Endothelial cell of umbilical vein (primary cell): ENCODE results near the gene MAML3. TPM values are rescaled to one million over a fixed set of nuclear protein-coding genes. Genes with fewer than 3 reads are reported as not detected.

ENCODE experiments used
- BruUV-seq: library from RNA; stranded (reverse); fragments of 400-500 nt; replicated peaks from 2 replicates; lab custom pipeline; 2021; lab: Mats Ljungman, UMichigan
- CTCF ChIA-PET: fragments of 300-600, 350-600 bp; sonication (Branson Sonifier 250); formaldehyde crosslinking; loops from one replicate; lab custom pipeline; 2021; ENCODE audit warnings: antibody characterized with exemption, inconsistent platforms; lab: Charles Lee
- POLR2A ChIA-PET: fragments of 300-600, 350-600 bp; sonication (Branson Sonifier 250); formaldehyde crosslinking; loops from one replicate; lab custom pipeline; 2021; ENCODE audit warnings: antibody characterized with exemption, inconsistent platforms; lab: Charles Lee
- DNase-seq: peaks from one replicate; pipeline ENCODE4 v3.0.0-alpha.2; 2011; ENCODE audit warnings: low read depth, low spot score
- FAIRE-seq: peaks from 2 replicates; lab custom pipeline; 2011; peaks lifted over from hg19 to GRCh38; lab: Jason Lieb, UNC
- H2AFZ ChIP-seq: 2 replicates; pipeline ENCODE4 v1.6.0; 2012; ENCODE audit warnings: low read depth, low read length, control low read depth, inconsistent platforms
- H3K27ac ChIP-seq: 2 replicates; pipeline ENCODE4 v1.5.1; 2011; ENCODE audit warnings: low read depth, mild to moderate bottlenecking, control low read depth, low read length, moderate library complexity; ENCODE audit not compliant: insufficient read depth
- H3K27me3 ChIP-seq, 2 experiments: 2 replicates each; pipeline versions ENCODE4 v1.6.0 to v1.6.1; 2011; ENCODE audit warnings: low read length in 2 of 2, mixed read lengths in 1 of 2; ENCODE audit not compliant: control insufficient read depth in 2 of 2, insufficient read depth in 2 of 2
- H3K36me3 ChIP-seq, 2 experiments: 2 replicates in 1 of 2; 3 replicates in 1 of 2; pipeline ENCODE4 v1.5.1; 2011; ENCODE audit warnings: low read length in 2 of 2, mild to moderate bottlenecking in 1 of 2, moderate library complexity in 1 of 2; ENCODE audit not compliant: control insufficient read depth in 2 of 2, insufficient read depth in 2 of 2; ENCODE audit errors: extremely low read depth in 1 of 2
- H3K4me1 ChIP-seq: 3 replicates; pipeline ENCODE4 v1.5.1; 2011; ENCODE audit warnings: mild to moderate bottlenecking, low read length; ENCODE audit not compliant: control insufficient read depth, insufficient read depth; ENCODE audit errors: extremely low read depth
- H3K4me2 ChIP-seq: 2 replicates; pipeline ENCODE4 v1.6.1; 2011; ENCODE audit warnings: low read length, control low read depth, mixed read lengths; ENCODE audit not compliant: insufficient read depth
- H3K4me3 ChIP-seq, 3 experiments: fragments of 200-600 bp in 1 of 3; sonication (generic), shearing (Covaris generic) in 1 of 3; replicated peaks in 1 of 3; 2 replicates each; pipeline ENCODE4 v1.5.1; 2011 to 2016; ENCODE audit warnings: control low read depth in 3 of 3, low read length in 3 of 3, mild to moderate bottlenecking in 2 of 3, inconsistent platforms in 1 of 3, low read depth in 1 of 3, moderate library complexity in 1 of 3; ENCODE audit not compliant: insufficient read depth in 1 of 3
- H3K79me2 ChIP-seq: 2 replicates; pipeline ENCODE4 v1.6.0; 2012; ENCODE audit warnings: low read length, inconsistent platforms; ENCODE audit not compliant: control insufficient read depth, insufficient read depth
- H3K9ac ChIP-seq: replicated peaks from 2 replicates; pipeline ENCODE3; 2011; ENCODE audit warnings: low read length, control low read depth; ENCODE audit not compliant: insufficient read depth; ENCODE audit errors: extremely low read depth
- H3K9me1 ChIP-seq: replicated peaks from 3 replicates; pipeline ENCODE4 v1.6.0; 2011; ENCODE audit warnings: mild to moderate bottlenecking, low read length; ENCODE audit not compliant: control insufficient read depth, insufficient read depth; ENCODE audit errors: extremely low read depth
- H3K9me3 ChIP-seq: replicated peaks from 2 replicates; pipeline ENCODE4 v1.5.1; 2012; ENCODE audit warnings: low read length, inconsistent platforms; ENCODE audit not compliant: control insufficient read depth, insufficient read depth
- H4K20me1 ChIP-seq: replicated peaks from 2 replicates; pipeline ENCODE3; 2011; ENCODE audit warnings: mild to moderate bottlenecking, low read length; ENCODE audit not compliant: control insufficient read depth, insufficient read depth; ENCODE audit errors: extremely low read depth
- CTCF ChIP-seq, 2 donors: IDR thresholded peaks; 1 replicate in 1 of 2; 2 replicates in 1 of 2; pipeline ENCODE4 v1.5.1; 2011; ENCODE audit warnings: low read length in 2 of 2, mild to moderate bottlenecking in 2 of 2, moderate library complexity in 2 of 2, control low read depth in 1 of 2, inconsistent platforms in 1 of 2, low read depth in 1 of 2; ENCODE audit not compliant: insufficient read depth in 1 of 2; ENCODE audit errors: extremely low read depth in 1 of 2
- EZH2 ChIP-seq: IDR thresholded peaks from 2 replicates; pipeline ENCODE4 v1.6.1; 2012; ENCODE audit warnings: borderline replicate concordance, low read depth, mild to moderate bottlenecking, moderate library complexity, low read length, inconsistent platforms; ENCODE audit not compliant: severe bottlenecking
- FOS ChIP-seq: IDR thresholded peaks from 2 replicates; pipeline ENCODE4 v1.6.1; 2011; ENCODE audit warnings: mild to moderate bottlenecking, low read length, moderate library complexity, borderline replicate concordance; ENCODE audit not compliant: insufficient read depth
- GATA2 ChIP-seq: IDR thresholded peaks from 2 replicates; pipeline ENCODE4 v1.7.0; 2011; ENCODE audit warnings: low read depth, mild to moderate bottlenecking, moderate library complexity, mixed read lengths, low read length; ENCODE audit not compliant: insufficient read length, insufficient read depth
- JUN ChIP-seq: IDR thresholded peaks from 2 replicates; pipeline ENCODE4 v1.6.1; 2011; ENCODE audit warnings: borderline replicate concordance, low read depth; ENCODE audit not compliant: insufficient read length, insufficient read depth
- MYC ChIP-seq: IDR thresholded peaks from one replicate; pipeline ENCODE4 v1.6.1; 2011; ENCODE audit warnings: mild to moderate bottlenecking, low read depth, low read length
- POLR2A ChIP-seq: IDR thresholded peaks from 2 replicates; pipeline ENCODE4 v1.6.1; 2012; ENCODE audit warnings: low read depth, mild to moderate bottlenecking, control low read depth, low read length
- POLR2AphosphoS5 ChIP-seq: IDR thresholded peaks from 2 replicates; pipeline ENCODE4 v1.6.1; 2012; ENCODE audit warnings: low read depth, mild to moderate bottlenecking, control low read depth, low read length, moderate library complexity; ENCODE audit not compliant: insufficient read depth
- dilution Hi-C: fragments of 300-500 bp; cut with MboI; formaldehyde crosslinking; loops from one replicate; pipeline ENCODE4 v1.15.0; 2019; ENCODE audit warnings: low sequenced_read_pairs; ENCODE audit not compliant: extremely low pct_ligation_motif_present
- intact Hi-C: fragments of 100-400 bp; cut with micrococcal nuclease; formaldehyde crosslinking; loops from one replicate; pipeline ENCODE4 v1.10.0; 2022
- polyA plus RNA-seq, 4 experiments: library from polyadenylated mRNA; depleted of rRNA in 3 of 4; stranded (reverse) in 3 of 4; unstranded in 1 of 4; fragments of >200 nt; gene quantifications; 2 replicates each; pipeline versions ENCODE4 v1.2.1 to v1.2.3, GENCODE V29; 2011 to 2012; ENCODE audit warnings: missing spikeins in 1 of 4
- total RNA-seq: library from RNA; stranded (reverse); gene quantifications from 2 replicates; pipeline ENCODE4 v1.2.3, GENCODE V29; 2021

Gene MAML3
- total and polyA plus RNA-seq, 2 donors (not counting 3 experiments of a cell fraction or from before 2014, with no cell fraction given): 14.0 to 20.3 TPM

- POLR2A ChIA-PET: no interaction called here
- Histone ChIP-seq H3K79me2 (no peaks in the 10 kb centered on the region), H2AFZ (no peak overlapping the region), H3K9ac (no peak overlapping the region), H3K9me3 (no peaks in the 10 kb centered on the region), H3K27ac (peak overlapping the region; percentile 37), H3K4me3 (no peak overlapping the region), H3K36me3 (no peaks in the 10 kb centered on the region), H3K9me1 (no peaks in the 10 kb centered on the region), H4K20me1 (no peaks in the 10 kb centered on the region), H3K4me1 (peaks cover 10% of the 10 kb centered on the region), H3K4me2 (no peak overlapping the region), H3K27me3 (no peaks in the 10 kb centered on the region)
- dilution Hi-C loops (no loop called here), intact Hi-C loops (no loop called here)
- TF ChIP-seq FOS (peak; percentile 63), MYC (no peak), EZH2 (no peak), CTCF (IDR thresholded peaks at IDR 0.05; ENCODE audit: extremely low read depth in 1 of 2, insufficient read depth in 1 of 2, low read depth in 1 of 2, low read length in 2 of 2) (no peak), POLR2AphosphoS5 (no peak), GATA2 (peak; percentile 38), JUN (no peak), POLR2A (no peak)
- BruUV-seq: no TSS peak
- peak; percentile 65 for DNase-seq
- CTCF ChIA-PET: no interaction called here
- no peak for FAIRE-seq
These were observed 442.5 kb downstream of the MAML3 start for GRCh38 chr4:139711461-139711860.
